Ovary (tissue), 3 donors: ENCODE data around the gene SLC13A2.

Experiments
- CTCF ChIP-seq, 3 donors: fragments of 450-650 bp in 2 of 3; fragments of 200-600 bp in 1 of 3; IDR thresholded peaks; one replicate each; pipeline versions ENCODE4 v1.5.1 to v1.8.0; 2016 to 2022; ENCODE audit warnings: antibody characterized with exemption in 3 of 3, mild to moderate bottlenecking in 1 of 3
- POLR2A ChIP-seq: fragments of 450-650 bp; IDR thresholded peaks from one replicate; pipeline ENCODE4 v1.6.1; 2017; ENCODE audit warnings: antibody characterized with exemption, mild to moderate bottlenecking, moderate library complexity
- donor health status: DM: no; HTN: no; CAD: no.

- TF ChIP-seq CTCF (IDR thresholded peaks at IDR 0.05) (no peak), POLR2A (no peak)
Observed at GRCh38 chr17:28499364-28499664, 25.9 kb downstream of the SLC13A2 start.
